OCI-LY7 (cell line): Measurements from ENCODE around the gene GVQW3.

Experiments used
- EZH2phosphoT487 ChIP-seq: fragments of 200-600 bp; sonication (generic); IDR thresholded peaks from 2 replicates; pipeline ENCODE4 v1.6.1; 2018; ENCODE audit warnings: low read depth, borderline replicate concordance, mild to moderate bottlenecking, mixed run types, antibody characterized with exemption, low read length, moderate library complexity, mixed read lengths
- TF ChIP-seq, protein P1 (sequence below): fragments of 200-600 bp; sonication (generic); conservative IDR thresholded peaks from 2 replicates; pipeline ENCODE4 v1.5.1; 2014; ENCODE audit warnings: mild to moderate bottlenecking, antibody characterized with exemption, low read length, moderate library complexity, mixed read lengths

DNA sequence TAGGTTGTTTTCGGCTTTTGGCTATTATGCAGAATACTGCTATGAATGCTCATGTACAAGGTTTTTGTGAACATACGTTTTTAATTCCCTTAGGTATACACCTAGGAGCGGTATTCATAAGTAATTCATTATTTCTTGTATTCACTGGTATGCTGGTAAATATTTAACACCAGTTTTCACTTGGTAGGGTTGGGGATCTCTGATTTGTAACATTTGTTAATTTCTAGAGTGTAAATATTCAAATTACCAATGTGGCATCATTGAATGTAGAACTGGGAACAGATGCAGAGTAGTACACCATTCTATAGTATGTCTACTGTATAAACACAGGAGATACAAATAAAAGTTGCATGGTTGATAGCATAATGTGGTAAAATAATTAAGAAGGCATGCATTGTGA, 16.3 kb downstream of the GVQW3 start:
- TF ChIP-seq, protein P1, sequence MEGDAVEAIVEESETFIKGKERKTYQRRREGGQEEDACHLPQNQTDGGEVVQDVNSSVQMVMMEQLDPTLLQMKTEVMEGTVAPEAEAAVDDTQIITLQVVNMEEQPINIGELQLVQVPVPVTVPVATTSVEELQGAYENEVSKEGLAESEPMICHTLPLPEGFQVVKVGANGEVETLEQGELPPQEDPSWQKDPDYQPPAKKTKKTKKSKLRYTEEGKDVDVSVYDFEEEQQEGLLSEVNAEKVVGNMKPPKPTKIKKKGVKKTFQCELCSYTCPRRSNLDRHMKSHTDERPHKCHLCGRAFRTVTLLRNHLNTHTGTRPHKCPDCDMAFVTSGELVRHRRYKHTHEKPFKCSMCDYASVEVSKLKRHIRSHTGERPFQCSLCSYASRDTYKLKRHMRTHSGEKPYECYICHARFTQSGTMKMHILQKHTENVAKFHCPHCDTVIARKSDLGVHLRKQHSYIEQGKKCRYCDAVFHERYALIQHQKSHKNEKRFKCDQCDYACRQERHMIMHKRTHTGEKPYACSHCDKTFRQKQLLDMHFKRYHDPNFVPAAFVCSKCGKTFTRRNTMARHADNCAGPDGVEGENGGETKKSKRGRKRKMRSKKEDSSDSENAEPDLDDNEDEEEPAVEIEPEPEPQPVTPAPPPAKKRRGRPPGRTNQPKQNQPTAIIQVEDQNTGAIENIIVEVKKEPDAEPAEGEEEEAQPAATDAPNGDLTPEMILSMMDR, result no peak
- no peak for TF ChIP-seq EZH2phosphoT487
